ENCODE measurements around the gene PRRX2.

PRRX2 gene

GRCh38 chr9:129698254-129698757, 32.9 kb downstream of the PRRX2 start:
- DNase-seq: no peak
- H3K4me1 ChIP-seq: peaks cover 10% of the 10 kb centered on the region
- H3K9me3 ChIP-seq: no peaks in the 10 kb centered on the region; the same call in 1 of the 2 replicates
- H3K36me3 ChIP-seq: no peaks in the 10 kb centered on the region
- TF ChIP-seq CTCF (IDR thresholded peaks at IDR 0.05; ENCODE audit: low read depth, low read length): no peak
- no peaks in the 10 kb centered on the region for H3K27me3 ChIP-seq
- no peak overlapping the region for H3K4me3 ChIP-seq (ENCODE audit: low read depth, low read length)

- no peaks in the 10 kb centered on the region for H3K36me3 ChIP-seq
- H3K27me3 ChIP-seq: no peaks in the 10 kb centered on the region
- no peak overlapping the region for H3K4me3 ChIP-seq (ENCODE audit: low read depth, low read length)
- H3K9me3 ChIP-seq: no peaks in the 10 kb centered on the region; the same call in 1 of the 2 replicates
- no peak for DNase-seq
- no peak for TF ChIP-seq CTCF (IDR thresholded peaks at IDR 0.05; ENCODE audit: low read depth, low read length)
- H3K4me1 ChIP-seq: peaks cover 10% of the 10 kb centered on the region
Measured at GRCh38 chr9:129701054-129701453, 35.6 kb downstream of the PRRX2 start.

DNA sequence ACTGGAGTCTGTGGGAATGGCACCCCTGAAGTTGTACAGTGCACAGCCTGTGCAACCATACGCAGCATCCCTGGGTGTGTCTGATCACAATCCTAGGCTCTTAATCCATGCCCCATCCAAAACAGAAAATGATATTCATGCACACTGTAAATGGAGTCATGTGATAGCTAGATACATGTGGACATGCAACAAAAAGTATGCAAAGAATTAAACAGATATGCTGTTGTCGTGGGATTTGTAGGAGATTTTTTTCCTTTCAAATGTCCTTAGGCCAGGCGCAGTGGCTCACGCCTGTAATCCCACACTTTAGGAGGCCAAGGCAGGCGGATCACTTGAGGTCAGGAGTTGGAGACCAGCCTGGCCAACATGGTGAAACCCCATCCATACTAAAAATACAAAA, 36.1 kb downstream of the PRRX2 start:
- Histone ChIP-seq H3K36me3 (no peaks in the 10 kb centered on the region), H3K4me1 (peaks cover 10% of the 10 kb centered on the region), H3K27me3 (no peaks in the 10 kb centered on the region), H3K9me3 (no peaks in the 10 kb centered on the region; the same call in 1 of the 2 replicates), H3K4me3 (ENCODE audit: low read depth, low read length) (no peak overlapping the region)
- no peak for DNase-seq
- no peak for TF ChIP-seq CTCF (IDR thresholded peaks at IDR 0.05; ENCODE audit: low read depth, low read length)

GRCh38 chr9:129702589-129703520, 37.4 kb downstream of the PRRX2 start:
- no peaks in the 10 kb centered on the region for H3K27me3 ChIP-seq
- no peak for DNase-seq
- H3K4me3 ChIP-seq (ENCODE audit: low read depth, low read length): no peak overlapping the region
- no peaks in the 10 kb centered on the region for H3K36me3 ChIP-seq
- no peak for TF ChIP-seq CTCF (IDR thresholded peaks at IDR 0.05; ENCODE audit: low read depth, low read length)
- H3K4me1 ChIP-seq: peaks cover under 1% of the 10 kb centered on the region
- no peaks in the 10 kb centered on the region for H3K9me3 ChIP-seq

- Histone ChIP-seq H3K9me3 (no peaks in the 10 kb centered on the region), H3K36me3 (no peaks in the 10 kb centered on the region), H3K4me3 (ENCODE audit: low read depth, low read length) (no peak overlapping the region), H3K4me1 (no peaks in the 10 kb centered on the region), H3K27me3 (no peaks in the 10 kb centered on the region)
- no peak for DNase-seq
- no peak for TF ChIP-seq CTCF (IDR thresholded peaks at IDR 0.05; ENCODE audit: low read depth, low read length)
Measured at GRCh38 chr9:129703667-129704355, 38.4 kb downstream of the PRRX2 start.
